Stimulated activated CD8-positive, alpha-beta memory T cell treated with anti-CD3 and anti-CD28 coated beads, Interleukin-4, amount 100 ng/mL, for 48 hours (primary cell): ENCODE data around the gene SVIL.
"Not testable (repeated sequence)": the region's sequence is repeated elsewhere in the genome, so short reads cannot be mapped to it uniquely, and the experiment has no call there.

Source experiments
- DNase-seq: peaks from one replicate; pipeline ENCODE4 v3.0.0-alpha.2; 2020

The SVIL gene

DNA sequence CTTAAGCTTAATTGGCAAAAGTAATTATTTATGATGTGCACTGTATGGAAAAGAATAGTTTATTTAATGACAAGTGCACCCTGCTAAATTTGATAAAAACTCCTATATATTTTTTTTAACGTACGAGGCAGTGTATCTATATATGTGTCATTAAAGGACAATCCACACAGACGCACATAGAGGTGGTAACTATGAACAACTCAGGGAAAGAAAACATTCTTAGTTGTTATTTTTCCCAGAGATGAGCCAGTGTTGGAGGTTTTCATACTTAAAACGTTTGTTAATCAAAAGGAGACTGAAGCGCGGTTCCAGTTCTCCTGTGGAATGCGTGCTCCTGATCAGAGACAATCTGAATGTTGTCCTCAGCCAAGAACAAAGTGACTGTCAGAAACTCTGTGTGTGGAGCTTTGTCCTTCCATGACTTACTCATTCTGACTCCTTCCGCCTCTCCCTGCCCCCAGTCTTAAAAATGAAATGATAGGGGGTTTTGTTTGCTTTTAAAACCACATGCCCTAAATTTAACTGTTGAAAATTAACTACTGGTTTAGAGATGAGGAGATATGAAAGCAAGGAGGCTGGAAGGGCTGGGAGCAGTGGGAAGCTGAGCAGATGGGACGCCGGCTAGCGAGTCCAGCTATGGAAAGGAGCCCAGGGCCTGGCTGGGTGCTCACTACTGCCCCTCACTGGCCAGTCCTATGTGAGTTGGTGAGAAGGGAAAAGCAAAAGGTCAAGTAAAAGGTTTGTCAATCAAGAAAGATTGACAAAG lies 99.6 kb downstream of the SVIL start:
- peak; percentile 41 for DNase-seq

DNA sequence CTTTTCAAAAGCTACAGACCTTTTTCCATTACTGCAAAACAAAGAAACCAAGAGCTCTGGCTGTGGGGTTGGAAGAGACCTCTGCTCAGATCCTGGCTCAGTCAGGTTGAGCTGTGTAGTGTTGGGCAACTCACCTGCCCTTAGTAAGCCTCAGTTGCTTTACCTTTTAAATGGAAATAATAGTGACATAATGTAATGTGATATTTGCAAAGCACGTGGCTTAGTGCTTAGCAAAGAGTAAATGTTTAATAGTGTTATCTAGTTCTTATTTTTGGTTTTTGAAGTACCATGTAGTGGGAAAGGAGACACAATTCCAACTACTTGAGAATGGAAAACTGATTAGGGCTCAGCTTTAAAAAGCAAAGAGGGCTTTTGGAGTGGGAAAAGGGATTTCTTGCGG lies 100.2 kb downstream of the SVIL start:
- DNase-seq = no peak

DNA sequence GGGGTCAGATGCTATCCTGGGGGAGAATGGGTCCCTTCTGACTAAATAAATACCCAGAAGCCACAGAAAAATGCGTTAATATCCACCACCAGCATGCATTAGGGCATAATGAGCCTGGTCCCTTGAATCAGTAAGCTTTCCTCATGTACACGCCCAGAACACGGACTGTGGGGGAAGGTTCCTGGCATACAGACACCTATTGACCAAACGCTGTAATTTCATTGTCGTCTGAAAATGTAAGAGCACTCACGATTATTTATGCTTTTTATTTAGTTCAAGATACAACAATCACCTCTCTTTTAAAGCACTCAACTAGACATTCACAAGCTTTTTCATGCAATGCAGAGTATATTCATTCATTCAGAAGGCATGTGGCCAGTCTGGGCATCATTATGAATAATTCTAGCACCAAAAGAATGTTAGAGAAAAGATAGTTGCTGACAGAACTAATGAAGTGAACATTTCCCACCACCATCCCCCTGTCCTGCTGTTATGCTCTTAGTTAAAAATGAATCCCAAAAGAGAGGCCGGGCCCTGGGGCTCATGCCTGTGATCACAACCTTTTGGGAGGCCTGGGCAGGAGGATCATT lies 101.0 kb downstream of the SVIL start:
- DNase-seq = no peak

DNA sequence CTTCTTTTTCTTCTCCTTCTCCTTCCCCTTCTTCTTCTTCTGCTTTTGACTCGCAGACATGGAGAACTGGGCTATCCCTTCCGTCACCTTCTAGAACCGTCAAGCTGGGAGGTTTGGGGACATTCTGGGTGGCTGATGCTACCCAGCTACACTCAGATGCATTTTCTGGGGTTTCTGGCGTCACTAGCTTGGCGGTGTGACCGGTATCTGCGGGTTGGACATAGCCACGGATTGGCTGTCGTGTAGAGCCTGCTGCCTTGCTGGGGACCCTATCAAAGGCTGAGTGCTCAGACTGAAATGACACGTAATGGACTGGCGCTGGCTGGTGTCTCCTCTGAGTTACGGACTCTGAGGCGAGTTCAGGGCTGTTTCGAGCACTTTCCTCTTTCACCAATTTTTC lies 101.7 kb downstream of the SVIL start:
- no peak for DNase-seq

DNA sequence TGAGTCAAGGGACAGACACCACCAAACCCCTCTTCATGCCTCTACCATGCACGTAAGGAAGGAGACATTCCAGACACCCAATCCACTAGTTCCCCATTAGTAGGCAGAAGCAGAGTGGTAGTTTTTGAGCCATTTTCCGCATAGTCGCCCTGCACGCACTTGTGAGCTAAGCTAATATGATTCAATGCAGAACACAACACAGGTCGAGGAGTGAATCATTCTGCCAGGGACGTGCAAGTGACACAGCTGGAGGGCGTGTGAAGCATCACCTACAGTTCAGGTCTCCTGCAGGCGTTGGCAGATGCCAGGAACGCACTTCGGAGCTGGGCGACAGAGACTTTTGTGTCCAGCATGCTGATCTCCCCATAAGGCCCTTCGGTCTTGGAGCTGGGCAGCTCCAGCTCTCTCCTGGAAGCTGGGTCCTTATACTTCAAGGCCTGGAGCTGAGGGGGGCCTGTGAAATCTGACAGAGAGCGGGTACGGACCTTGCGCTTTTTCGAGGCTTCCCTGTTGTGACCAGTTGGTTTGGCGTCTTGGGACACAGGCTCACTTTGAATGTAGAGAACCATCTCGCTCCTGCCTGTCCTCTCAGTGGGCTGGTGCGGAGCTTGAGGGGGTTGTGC lies 102.4 kb downstream of the SVIL start:
- no peak for DNase-seq

DNA sequence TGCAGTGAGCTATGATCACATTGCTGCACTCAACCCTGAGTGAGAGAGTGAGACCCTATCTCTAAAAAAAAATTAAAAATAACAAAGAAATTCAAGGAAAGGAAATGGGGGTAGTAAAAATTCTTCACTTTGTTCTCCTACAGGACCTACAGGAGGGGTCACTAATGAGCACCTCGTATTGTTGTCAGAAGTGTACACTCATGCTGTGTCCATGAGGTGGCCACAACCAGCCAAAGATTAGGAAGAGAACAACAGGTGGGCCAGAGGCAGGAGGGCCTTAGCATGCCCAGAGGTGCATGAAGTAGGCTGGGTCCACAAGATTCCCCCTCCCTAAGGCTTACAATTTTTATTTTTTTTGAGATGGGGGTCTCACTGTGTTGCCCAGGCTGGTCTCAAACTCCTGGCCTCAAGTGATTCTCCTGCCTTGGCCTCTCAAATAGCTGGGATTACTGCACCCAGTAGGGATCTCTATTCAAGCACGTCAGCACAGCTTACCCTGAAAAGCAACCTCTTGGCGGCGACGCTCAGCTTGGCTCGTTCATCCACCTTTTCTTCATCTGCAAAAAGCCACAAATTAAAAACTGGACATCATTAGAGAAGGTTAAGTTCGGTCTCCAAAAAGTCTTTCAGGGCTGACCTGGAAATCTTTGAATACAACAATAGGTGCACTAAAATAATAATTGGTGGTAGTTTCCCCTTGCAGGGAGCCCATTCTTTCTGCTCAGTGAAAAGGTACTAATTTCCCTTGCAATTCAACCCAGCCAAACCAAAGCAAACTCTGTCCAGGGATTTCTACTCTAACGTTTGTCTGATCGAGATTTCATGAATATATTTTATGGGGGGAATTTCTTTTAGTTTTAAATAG lies 104.4 kb downstream of the SVIL start:
- no peak for DNase-seq

DNA sequence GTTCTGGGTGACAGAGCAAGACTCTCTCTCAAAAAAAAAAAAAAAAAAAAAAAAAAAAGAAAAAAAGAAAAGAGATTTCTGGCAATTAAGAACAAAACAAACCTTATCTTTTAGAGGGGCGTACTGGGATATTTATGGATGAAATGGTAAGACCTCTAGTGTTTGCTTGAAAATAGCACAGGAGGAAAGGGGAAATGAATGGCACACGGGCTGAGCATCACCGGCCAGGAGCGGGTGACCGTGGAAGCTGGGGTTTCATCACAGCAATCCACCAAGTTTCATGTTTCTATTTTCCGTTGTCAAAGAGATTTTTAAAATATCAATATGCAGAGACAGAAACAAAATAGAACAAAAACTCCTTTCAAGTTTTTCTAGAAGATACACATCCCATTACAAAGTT lies 105.6 kb downstream of the SVIL start:
- DNase-seq = no peak

DNA sequence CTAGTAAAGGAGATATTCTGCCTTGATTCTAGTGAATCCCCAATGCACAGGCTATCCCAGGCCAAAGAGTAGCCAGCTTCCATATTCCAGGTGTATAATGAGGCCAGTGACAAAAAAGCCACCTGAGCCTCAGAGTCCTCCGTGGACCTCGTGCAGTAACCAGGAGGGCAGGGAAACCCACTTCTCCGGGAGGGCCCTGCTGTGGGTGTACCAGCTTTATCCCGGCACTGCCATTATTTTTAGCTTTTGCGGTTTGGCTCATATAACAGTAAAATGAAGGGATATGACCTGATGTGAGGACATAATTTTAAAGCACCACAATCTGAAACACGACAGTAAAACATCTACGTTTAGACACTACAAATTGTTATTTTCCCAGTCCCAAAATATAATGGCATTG lies 109.0 kb downstream of the SVIL start:
- no peak for DNase-seq

DNA sequence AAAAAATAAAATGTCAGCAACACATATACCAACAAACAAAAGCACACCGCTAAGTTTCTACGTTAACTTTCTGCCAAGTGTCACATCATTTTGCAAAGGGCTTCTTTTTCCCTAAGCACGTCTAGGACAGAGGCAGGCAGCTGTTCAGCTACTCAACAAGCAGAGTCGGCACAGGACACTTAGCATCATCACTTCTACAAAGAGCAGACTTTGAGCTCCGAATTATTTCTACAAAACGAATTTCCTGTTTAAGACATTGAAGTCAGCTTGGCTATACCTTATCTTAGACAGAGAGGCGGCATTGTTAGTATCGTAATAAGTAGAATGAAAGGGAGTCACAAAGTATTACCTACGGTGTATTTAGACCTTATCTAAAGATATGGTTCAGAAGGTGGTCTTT lies 110.1 kb downstream of the SVIL start:
- DNase-seq = no peak

DNA sequence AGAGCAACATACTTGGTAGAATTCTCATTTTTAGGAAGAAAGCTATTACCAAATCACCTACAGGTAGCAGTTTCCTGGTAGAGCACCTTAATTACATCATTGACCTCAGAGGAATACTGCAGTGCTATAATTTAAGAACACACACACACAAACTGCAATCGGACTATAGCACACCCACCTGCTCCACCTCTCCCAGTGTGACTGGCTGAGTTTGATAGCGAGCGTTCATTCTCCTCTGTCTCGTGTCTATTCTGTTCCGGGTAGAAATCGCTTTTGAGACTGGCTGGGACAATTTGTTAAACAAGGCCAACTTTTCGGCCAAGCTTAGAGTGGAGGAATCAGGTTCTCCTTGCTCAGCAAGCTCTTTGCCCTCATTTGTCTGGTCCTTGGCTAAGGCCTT lies 110.5 kb downstream of the SVIL start:
- DNase-seq = no peak

DNA sequence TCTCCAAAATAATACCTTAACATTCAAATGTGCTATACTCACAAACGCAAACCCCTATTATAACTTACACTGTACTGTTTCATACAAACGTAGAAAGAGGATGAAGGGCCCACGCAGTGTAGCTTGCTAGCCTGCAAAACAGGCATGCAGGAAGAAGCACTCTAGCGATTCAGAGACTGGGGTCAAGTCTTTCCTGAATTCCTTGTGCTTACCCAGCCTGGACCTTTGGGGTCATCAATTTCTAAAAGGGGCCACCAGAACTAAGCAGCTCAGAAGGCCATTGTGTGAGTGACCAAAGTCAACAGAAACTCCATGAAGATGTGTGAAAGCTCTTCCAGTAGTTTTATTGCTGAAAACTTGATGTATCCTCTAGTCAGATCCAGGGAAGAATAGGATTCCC lies 111.9 kb downstream of the SVIL start:
- no peak for DNase-seq

DNA sequence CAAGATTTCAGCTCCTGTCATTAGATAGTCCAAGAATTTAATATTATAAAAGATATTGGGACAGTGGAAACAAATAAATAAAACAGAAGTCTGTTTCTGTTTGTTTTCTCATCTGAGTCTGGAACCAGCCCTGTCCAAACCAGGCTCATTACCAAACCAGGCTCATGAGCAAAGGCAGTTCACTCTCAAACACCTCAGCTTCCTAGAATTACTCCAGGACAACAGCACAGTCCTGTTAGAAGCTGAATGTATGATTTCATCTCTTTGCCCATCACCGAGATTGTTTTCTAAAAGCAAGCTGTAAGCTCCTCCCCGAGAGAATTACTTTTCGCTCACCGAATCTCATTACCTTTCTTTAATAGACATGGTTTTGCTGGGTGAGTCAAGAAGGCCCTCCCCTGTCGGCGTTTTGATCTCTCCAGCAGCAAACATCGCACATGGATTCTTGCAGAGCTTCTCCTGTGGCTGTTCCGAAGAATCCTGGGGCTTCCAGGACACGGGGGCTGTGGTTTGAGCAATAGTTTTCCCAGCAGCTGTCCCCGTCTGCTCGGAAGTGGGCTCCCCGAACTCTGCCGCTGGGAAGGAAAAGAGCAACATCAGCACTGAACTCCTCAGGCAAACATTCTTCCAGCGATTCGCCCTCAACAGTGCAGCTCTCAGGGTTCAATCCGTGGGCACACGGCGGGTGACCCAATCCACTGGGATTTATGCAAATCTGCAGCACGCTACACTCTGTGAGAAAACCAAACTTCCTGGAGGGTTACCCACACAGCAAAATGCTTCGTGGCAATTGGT lies 112.5 kb downstream of the SVIL start:
- no peak for DNase-seq

DNA sequence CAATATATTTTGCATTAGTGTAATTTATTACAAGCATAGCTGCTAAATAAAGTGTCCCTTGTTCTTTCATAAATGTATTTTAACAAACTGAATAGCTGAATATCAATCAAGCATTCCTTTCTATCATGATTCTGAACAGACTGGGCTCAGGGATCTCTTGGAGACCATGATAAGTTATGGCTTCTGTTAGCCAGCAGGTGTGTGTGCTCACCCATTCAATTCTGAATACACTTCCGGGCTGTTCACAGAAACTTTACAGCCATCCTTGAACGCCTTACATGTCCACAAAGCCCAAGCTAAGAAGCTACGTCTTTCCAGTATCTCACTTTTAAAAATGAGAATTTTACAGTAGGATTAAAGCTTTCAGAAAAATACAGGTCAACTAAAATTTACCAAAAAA lies 115.1 kb downstream of the SVIL start:
- no peak for DNase-seq

DNA sequence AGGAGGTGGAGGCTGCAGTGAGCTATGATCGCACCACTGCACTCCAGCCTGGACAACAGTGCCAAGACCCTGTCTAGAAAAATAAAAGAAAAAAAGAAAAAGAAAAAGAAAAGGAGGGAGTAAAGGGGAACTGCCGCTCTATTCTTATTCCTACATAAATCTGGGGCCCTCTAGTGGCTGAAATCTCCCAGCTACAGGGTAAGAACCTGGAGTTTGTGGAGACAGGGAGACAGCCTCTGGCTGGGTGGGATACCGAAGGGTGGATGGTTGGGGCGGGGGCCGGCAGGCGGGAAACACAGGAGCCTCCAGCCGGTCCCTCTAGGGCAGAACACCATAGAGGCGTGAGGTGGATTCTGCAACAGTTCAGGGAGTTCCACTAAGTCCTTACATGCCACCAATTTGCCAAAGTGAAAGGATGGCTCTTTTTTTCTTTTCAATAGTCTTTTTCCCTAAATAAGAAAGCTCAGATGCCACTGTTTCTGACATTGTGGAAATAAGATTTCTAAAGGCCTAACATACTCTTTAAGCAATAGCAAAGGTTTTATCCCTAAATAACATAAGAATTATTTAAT lies 117.3 kb downstream of the SVIL start:
- peak; percentile 31 for DNase-seq

DNA sequence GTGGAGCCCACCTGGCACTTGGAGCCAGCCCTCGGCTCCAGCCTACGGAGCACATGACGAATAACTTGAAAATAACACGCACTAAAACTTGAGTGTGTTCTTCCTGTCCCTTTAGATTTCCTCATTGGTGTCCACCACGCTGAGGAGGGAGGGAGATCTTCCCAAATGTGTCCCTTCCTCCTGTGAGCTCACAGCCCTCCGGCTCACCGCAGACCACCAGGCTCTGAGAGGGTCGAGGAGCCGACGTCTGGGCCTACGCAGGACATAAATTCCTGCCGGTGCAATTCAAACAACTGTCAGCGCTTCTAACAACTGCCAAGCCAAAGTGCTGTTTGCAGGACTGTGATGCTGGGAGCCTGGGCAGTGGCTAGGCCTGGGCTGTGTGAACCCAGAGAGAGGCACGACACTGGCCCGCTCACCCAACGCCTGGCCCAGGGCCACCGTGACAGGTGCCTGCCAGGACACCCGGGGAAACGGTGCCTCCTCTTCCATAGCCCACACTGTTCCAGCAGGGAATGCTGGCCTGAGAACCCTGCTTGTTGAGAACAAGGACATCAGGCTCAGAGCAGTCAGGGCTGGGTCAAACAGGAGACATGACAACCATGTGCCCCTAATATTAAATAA lies 118.3 kb downstream of the SVIL start:
- not testable (repeated sequence) for DNase-seq

DNA sequence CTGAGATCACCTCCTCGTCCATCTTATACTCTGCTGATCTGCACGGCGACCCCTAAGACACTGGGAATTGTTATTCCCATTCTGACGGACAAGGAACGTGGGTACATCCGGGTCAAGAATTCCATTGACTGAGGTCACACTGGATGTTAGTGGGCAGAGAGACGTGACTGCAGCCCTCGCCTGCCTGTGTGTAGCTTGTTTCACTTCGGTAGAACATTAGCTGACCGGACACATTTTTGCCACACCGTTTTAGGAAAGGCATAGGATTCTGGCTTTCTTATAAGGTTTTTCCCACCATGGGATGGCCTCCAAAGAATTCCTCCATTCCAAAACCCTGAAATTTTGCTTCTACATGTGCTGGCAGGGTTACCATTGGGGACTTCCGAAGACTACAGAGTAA lies 118.9 kb downstream of the SVIL start:
- not testable (repeated sequence) for DNase-seq

DNA sequence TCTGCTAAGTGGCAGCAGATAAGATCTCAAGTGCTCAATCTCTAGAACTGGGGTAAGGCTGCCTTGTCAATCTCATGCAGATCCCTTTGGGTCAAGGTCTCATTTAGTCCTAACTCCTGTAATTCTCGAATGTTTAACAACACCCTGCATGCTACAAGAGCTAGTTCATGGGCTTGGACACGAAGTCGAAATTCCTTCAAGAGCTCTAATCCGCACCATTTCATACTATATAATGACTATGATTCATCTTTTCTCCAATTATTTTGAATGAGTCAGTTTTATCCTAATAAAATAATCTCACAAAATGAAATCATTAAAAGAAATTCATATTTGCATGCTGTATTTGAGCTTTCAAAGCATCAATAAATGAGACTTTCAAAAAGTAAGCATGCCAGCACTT lies 119.7 kb downstream of the SVIL start:
- DNase-seq = not testable (repeated sequence)

DNA sequence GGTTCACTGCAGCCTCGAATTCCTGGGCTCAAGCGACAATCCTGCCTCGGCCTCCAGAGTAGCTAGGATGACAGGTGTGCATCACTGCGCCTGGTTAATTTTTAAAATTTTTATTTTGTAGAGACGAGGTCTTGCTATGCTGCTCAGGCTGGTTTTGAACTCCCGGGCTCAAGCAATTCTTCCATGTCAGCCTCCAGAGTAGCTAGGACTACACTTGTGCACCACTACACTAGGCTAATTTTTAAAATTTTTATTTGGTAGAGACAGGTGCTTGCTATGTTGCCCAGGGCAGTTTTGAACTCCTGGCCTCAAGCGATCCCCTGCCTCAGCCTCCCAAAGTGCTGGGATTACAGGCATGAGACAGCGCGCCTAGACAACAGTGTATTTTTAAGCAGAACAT lies 120.5 kb downstream of the SVIL start:
- DNase-seq = no peak

DNA sequence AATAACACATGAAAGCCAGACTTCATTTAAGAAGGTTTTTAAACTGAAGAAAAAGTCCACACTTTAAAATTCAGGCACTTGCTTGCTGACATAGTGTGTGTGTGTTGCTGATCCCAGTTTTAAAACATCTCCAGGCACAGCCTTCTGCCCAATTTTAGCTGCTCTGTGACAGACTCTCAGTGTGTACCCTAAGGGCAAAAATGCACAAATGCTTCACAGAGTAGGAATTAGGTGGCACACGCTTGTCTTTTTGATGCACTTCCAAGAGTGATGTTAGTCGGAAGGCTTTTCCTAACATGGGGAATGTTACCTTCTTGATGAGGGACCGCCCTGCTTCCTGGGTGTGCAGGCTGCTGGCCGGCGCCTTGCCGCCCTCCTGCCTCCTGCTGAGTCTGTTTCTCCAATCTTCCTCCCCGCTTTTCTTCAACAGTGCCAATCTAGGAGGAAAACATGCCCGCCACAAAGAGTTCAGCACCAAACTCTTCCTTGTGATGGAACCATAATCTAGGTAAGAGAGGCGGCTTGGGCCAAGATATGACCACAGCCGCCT lies 122.3 kb downstream of the SVIL start:
- no peak for DNase-seq

DNA sequence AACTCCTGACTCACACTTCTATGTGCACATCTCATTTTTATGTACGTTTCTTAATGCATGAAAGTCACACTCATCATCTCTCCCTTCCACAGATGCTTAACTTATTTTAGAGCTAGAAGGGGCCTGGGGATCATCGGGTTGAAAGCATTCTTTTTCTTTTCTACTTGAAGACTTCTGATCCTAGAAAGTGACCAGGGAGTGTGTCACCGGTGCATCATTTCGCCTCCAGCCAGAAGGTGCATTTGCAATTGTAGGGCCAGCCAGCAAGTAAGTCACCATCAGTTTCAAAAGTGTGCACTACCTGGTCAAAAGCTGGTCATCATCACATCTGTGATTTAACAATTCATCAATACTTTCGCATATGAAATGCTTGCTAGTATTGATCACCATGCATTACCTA lies 123.0 kb downstream of the SVIL start:
- DNase-seq = not testable (repeated sequence)

DNA sequence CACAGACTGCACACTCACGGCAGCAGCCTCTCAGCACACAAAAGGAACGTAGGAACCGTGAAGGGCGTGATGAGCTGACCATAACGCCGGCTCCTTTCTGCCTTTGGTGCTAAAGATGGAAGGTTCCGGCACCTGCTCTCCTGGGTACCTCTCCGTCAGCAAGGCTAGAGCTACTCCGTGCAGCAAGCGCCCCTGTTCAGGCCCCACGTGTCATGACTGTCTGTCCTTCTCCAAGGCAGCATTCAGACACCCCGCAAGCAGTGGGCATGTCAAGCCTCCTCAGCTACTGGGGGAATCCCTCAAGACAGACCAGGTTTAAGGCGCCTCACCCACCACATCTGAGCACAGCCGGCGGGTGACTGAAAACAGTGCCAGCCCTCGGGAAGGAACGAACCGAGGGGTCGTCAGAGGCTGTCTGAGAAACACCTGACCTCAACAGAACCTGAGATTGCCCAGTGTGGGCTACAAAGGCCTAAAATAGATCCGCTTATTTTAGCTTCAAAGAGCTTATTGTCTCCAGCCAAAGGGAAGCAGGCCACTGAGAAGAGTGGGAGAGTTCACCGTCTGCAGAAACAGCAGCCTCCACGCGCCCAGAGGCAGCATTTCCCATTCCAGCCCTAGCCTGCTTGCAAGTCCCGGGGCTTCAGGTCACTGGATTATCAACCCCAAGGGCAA lies 124.2 kb downstream of the SVIL start:
- DNase-seq = not testable (repeated sequence)
